Fibroblast of lung (primary cell): ENCODE data around the gene TWIST2. TPM values are rescaled to one million over a fixed set of nuclear protein-coding genes. Genes with fewer than 3 reads are reported as not detected.

Experiments used
- DNase-seq, 2 donors: peaks; one replicate each; pipeline versions ENCODE4 v3.0.0 to v3.0.0-alpha.2; 2010; ENCODE audit warnings: low read depth in 2 of 2
- H2AFZ ChIP-seq: 2 replicates; pipeline ENCODE4 v1.5.1; 2012; ENCODE audit warnings: low read length, control low read depth, inconsistent platforms
- H3K27ac ChIP-seq: 2 replicates; pipeline ENCODE4 v1.5.1; 2011; ENCODE audit warnings: low read length, control low read depth; ENCODE audit not compliant: insufficient read depth
- H3K27me3 ChIP-seq: 2 replicates; pipeline ENCODE4 v1.5.1; 2011; ENCODE audit warnings: mild to moderate bottlenecking, low read length; ENCODE audit not compliant: control insufficient read depth, insufficient read depth
- H3K36me3 ChIP-seq: 2 replicates; pipeline ENCODE4 v1.5.1; 2011; ENCODE audit warnings: low read length; ENCODE audit not compliant: control insufficient read depth, insufficient read depth
- H3K4me1 ChIP-seq: 2 replicates; pipeline ENCODE4 v1.5.1; 2011; ENCODE audit warnings: low read length; ENCODE audit not compliant: control insufficient read depth, insufficient read depth; ENCODE audit errors: extremely low read depth
- H3K4me2 ChIP-seq: 2 replicates; pipeline ENCODE4 v1.5.1; 2011; ENCODE audit warnings: low read length, control low read depth; ENCODE audit not compliant: insufficient read depth; ENCODE audit errors: extremely low read depth
- H3K4me3 ChIP-seq, 4 experiments: fragments of 200-600 bp in 1 of 4; sonication (generic) in 1 of 4; replicated peaks in 1 of 4; 2 replicates each; pipeline ENCODE4 v1.5.1; 2011 to 2016; ENCODE audit warnings: low read length in 4 of 4, low read depth in 3 of 4, mild to moderate bottlenecking in 3 of 4, control low read depth in 2 of 4, inconsistent platforms in 1 of 4, mixed read lengths in 1 of 4; ENCODE audit not compliant: insufficient read depth in 1 of 4; ENCODE audit errors: control extremely low read depth in 1 of 4
- H3K79me2 ChIP-seq: 2 replicates; pipeline ENCODE4 v1.5.1; 2012; ENCODE audit warnings: mild to moderate bottlenecking, low read length, inconsistent platforms; ENCODE audit not compliant: control insufficient read depth, insufficient read depth
- H3K9ac ChIP-seq: 2 replicates; pipeline ENCODE4 v1.5.1; 2011; ENCODE audit warnings: mild to moderate bottlenecking, low read length, control low read depth; ENCODE audit not compliant: insufficient read depth
- H3K9me3 ChIP-seq: 2 replicates; pipeline ENCODE4 v1.5.1; 2012; ENCODE audit warnings: low read depth, low read length; ENCODE audit not compliant: control insufficient read depth, insufficient read depth
- H4K20me1 ChIP-seq: 2 replicates; pipeline ENCODE4 v1.5.1; 2011; ENCODE audit warnings: low read length; ENCODE audit not compliant: control insufficient read depth, insufficient read depth; ENCODE audit errors: extremely low read depth
- CTCF ChIP-seq, 2 donors: IDR thresholded peaks in 1 of 2; conservative IDR thresholded peaks in 1 of 2; 1 replicate in 1 of 2; 2 replicates in 1 of 2; pipeline ENCODE4 v1.5.1; 2011 to 2012; ENCODE audit warnings: low read length in 2 of 2, control low read depth in 1 of 2, inconsistent platforms in 1 of 2, low read depth in 1 of 2, mild to moderate bottlenecking in 1 of 2
- EZH2 ChIP-seq: IDR thresholded peaks from 2 replicates; pipeline ENCODE4 v1.5.1; 2012; ENCODE audit warnings: low read length, control low read depth, mild to moderate bottlenecking; ENCODE audit errors: missing control alignments
- polyA plus RNA-seq, 2 donors: library from polyadenylated mRNA; depleted of rRNA in 1 of 2; stranded (reverse) in 1 of 2; unstranded in 1 of 2; fragments of >200 nt; gene quantifications; 2 replicates each; pipeline ENCODE4 v1.2.1, GENCODE V29; 2011 to 2012; ENCODE audit warnings: missing spikeins in 1 of 2
- total RNA-seq: library from RNA; depleted of rRNA; stranded (reverse); fragments of >200 nt; gene quantifications from 2 replicates; pipeline ENCODE4 v1.2.1, GENCODE V29; 2014

TWIST2 gene
- total and polyA plus RNA-seq, 2 donors (not counting 1 experiment from before 2014, with no cell fraction given) = 85.2 to 118 TPM

GRCh38 chr2:238841542-238842164 lies 6.2 kb upstream of the TWIST2 start:
- H3K4me1 ChIP-seq = no peaks in the 10 kb centered on the region
- H3K36me3 ChIP-seq = no peaks in the 10 kb centered on the region
- H3K9ac ChIP-seq = no peak overlapping the region
- H3K4me2 ChIP-seq = no peak overlapping the region
- TF ChIP-seq CTCF (conservative IDR thresholded peaks at IDR 0.05 in 1 of 2, IDR thresholded peaks at IDR 0.05 in 1 of 2; ENCODE audit: low read depth in 1 of 2, low read length in 2 of 2) (no peak), EZH2 (no peak)
- H3K27ac ChIP-seq = no peak overlapping the region
- no peak overlapping the region for H3K4me3 ChIP-seq
- no peaks in the 10 kb centered on the region for H3K27me3 ChIP-seq
- H4K20me1 ChIP-seq = no peaks in the 10 kb centered on the region
- H3K79me2 ChIP-seq = peaks cover 5% of the 10 kb centered on the region
- H3K9me3 ChIP-seq = no peaks in the 10 kb centered on the region
- H2AFZ ChIP-seq = no peak overlapping the region
- peak in 1 of 2 donors; percentile 41 for DNase-seq

- TF ChIP-seq EZH2 (no peak), CTCF (conservative IDR thresholded peaks at IDR 0.05 in 1 of 2, IDR thresholded peaks at IDR 0.05 in 1 of 2; ENCODE audit: low read depth in 1 of 2, low read length in 2 of 2) (no peak)
- H4K20me1 ChIP-seq = no peaks in the 10 kb centered on the region
- H2AFZ ChIP-seq = no peak overlapping the region
- H3K4me3 ChIP-seq = no peak overlapping the region
- DNase-seq = no peak
- H3K27ac ChIP-seq = no peak overlapping the region
- no peaks in the 10 kb centered on the region for H3K36me3 ChIP-seq
- no peaks in the 10 kb centered on the region for H3K4me1 ChIP-seq
- no peaks in the 10 kb centered on the region for H3K9me3 ChIP-seq
- H3K27me3 ChIP-seq = no peaks in the 10 kb centered on the region
- no peak overlapping the region for H3K9ac ChIP-seq
- H3K79me2 ChIP-seq = peaks cover 18% of the 10 kb centered on the region
- H3K4me2 ChIP-seq = no peak overlapping the region
Observed at GRCh38 chr2:238843476-238843875, 4.4 kb upstream of the TWIST2 start.

DNA sequence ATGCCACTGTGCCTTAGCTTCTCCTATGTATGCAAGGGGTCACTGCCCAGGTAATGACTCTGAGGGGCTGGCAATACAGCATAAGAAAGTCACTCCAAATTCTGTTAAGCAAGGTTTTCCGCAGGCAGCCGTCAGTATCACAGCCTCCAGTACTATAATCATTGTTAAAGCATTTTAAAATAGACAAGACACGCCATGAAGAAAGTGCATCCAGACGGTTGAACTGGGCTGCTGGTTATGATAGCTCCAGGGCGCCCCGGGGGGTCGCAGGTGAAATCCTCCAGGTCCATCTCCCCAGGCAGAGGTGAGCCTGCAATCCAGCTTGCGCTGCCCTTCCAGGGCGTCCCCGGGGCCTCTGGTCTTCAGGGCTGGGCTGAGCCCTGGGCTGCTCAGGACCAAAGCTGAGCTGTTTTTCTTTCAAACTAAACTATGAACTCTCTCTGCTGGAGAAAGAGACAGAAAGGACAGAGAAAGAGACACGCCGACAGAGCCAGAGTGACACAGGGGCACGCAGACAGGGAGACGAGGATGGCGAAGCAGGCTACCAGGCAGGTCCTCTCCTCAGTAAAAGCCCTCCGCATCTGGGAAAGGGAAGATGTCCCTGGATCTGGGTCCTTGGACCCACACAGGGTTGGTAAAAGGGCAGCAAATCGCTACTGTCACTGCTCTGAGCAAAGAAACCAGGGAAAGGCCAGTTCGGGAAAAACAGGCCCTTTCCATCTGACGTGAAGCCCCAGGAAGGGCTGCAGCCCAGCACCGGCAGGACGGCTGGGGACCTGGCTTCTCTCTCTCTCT lies 2.1 kb upstream of the TWIST2 start:
- Histone ChIP-seq H3K4me3 (peak overlapping the region; percentile 0 to 94 (median 32)), H3K4me2 (peak overlapping the region; percentile 98), H3K27me3 (no peaks in the 10 kb centered on the region), H3K9ac (peak overlapping the region; percentile 86), H3K9me3 (no peaks in the 10 kb centered on the region), H4K20me1 (no peaks in the 10 kb centered on the region), H3K79me2 (peaks cover 41% of the 10 kb centered on the region), H2AFZ (no peak overlapping the region), H3K36me3 (no peaks in the 10 kb centered on the region), H3K4me1 (no peaks in the 10 kb centered on the region), H3K27ac (peak overlapping the region; percentile 91)
- no peak for TF ChIP-seq EZH2
- TF ChIP-seq CTCF (conservative IDR thresholded peaks at IDR 0.05 in 1 of 2, IDR thresholded peaks at IDR 0.05 in 1 of 2; ENCODE audit: low read depth in 1 of 2, low read length in 2 of 2) = no peak
- no peak for DNase-seq
